ENCODE results near the gene CFAP58. TPM values are rescaled to one million over a fixed set of nuclear protein-coding genes. Genes with fewer than 3 reads are reported as not detected.

CFAP58 gene
- total and polyA plus RNA-seq, 2 of the 13 experiments (the other 11 are each of a cell fraction or from before 2014, with no cell fraction given), result 0.03 TPM; not detected in 1

- no peak for TF ChIP-seq AHDC1 (CRISPR knock-in tag; IDR thresholded peaks at IDR 0.05; ENCODE audit: borderline replicate concordance)
- no peak for TF ChIP-seq ZBTB43 (CRISPR knock-in tag; conservative IDR thresholded peaks at IDR 0.05)
- TF ChIP-seq ZNF501 (CRISPR knock-in tag; IDR thresholded peaks at IDR 0.05), result no peak
- TF ChIP-seq CBX2 (IDR thresholded peaks at IDR 0.05; ENCODE audit: low read depth, low read length), result no peak
- TF ChIP-seq CBX2 (CRISPR knock-in tag; IDR thresholded peaks at IDR 0.05; ENCODE audit: low read depth), result no peak
- no peak for TF ChIP-seq FOXP4 (CRISPR knock-in tag; IDR thresholded peaks at IDR 0.05)
- TF ChIP-seq ZNF772 (CRISPR knock-in tag; IDR thresholded peaks at IDR 0.05), result no peak
- no peak for TF ChIP-seq HMG20A (CRISPR knock-in tag; IDR thresholded peaks at IDR 0.05; ENCODE audit: borderline replicate concordance)
These were observed 38.8 kb upstream of the CFAP58 start (continued) for GRCh38 chr10:104314591-104315485.
